Activated CD4-positive, alpha-beta T cell treated with anti-CD3 and anti-CD28 coated beads, Interleukin-2, amount 10 ng/mL, durations not matched to agents 24 days and 14 days (primary cell): ENCODE data around the gene NDUFA7. TPM values are rescaled to one million over a fixed set of nuclear protein-coding genes. Genes with fewer than 3 reads are reported as not detected.
A peak's percentile ranks its signal among the peaks of the same experiment; 100 is the strongest.
"Not testable (repeated sequence)": the region's sequence is repeated elsewhere in the genome, so short reads cannot be mapped to it uniquely, and the experiment has no call there.

Experiments
- DNase-seq: peaks from one replicate; pipeline ENCODE4 v3.0.0; 2022
- H3K27ac Mint-ChIP-seq: one replicate; pipeline ENCODE4 v1.8.0; 2022; ENCODE audit warnings: mild to moderate bottlenecking, mixed read lengths
- H3K27me3 Mint-ChIP-seq: one replicate; pipeline ENCODE4 v1.8.0; 2022; ENCODE audit warnings: mixed read lengths
- H3K36me3 Mint-ChIP-seq: one replicate; pipeline ENCODE4 v1.8.0; 2022; ENCODE audit warnings: low read depth, mild to moderate bottlenecking, mixed read lengths
- H3K4me1 Mint-ChIP-seq: one replicate; pipeline ENCODE4 v1.8.0; 2021; ENCODE audit warnings: mixed read lengths
- H3K4me3 Mint-ChIP-seq: one replicate; pipeline ENCODE4 v1.8.0; 2022; ENCODE audit warnings: mild to moderate bottlenecking, moderate library complexity, mixed read lengths
- H3K9me3 Mint-ChIP-seq: one replicate; pipeline ENCODE4 v1.8.0; 2021; ENCODE audit warnings: mixed read lengths
- intact Hi-C: fragments of 100-400 bp; cut with micrococcal nuclease; formaldehyde crosslinking; loops from one replicate; pipeline ENCODE4 v1.15.1; 2023
- total RNA-seq: library from RNA; stranded (reverse); gene quantifications from 2 replicates; pipeline ENCODE4 v1.2.3, GENCODE V29; 2022

NDUFA7 gene
- total RNA-seq, 1 donor from 2014 or later: 54.3 TPM

DNA sequence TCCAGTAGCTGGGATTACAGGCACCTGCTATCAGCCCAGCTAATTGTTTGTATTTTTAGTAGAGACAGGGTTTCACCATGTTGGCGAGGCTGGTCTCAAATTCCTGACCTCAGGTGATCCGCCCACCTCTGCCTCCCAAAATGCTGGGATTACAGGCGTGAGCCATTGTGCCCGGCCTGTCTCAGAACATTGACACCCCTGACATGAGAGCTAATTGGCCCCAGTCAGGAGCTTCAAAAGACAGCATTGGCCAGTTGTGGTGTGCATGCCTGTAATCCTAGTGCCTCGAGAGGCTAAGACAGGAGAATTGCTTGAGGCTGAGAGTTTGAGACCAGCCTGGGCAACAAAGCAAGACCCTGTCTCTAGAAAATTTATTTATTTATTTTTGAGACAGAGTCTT, 31.7 kb upstream of the NDUFA7 start:
- Mint-ChIP-seq H3K4me1 (peaks cover 13% of the 10 kb centered on the region), H3K27me3 (peaks cover 23% of the 10 kb centered on the region)
- intact Hi-C loops: loop anchor here (5.0 kb wide), 2 partner anchors 154 to 224 kb away; partner anchors contain the start of gene MYO1F
- not testable (repeated sequence) for H3K36me3 Mint-ChIP-seq, DNase-seq, H3K27ac Mint-ChIP-seq, H3K9me3 Mint-ChIP-seq, H3K4me3 Mint-ChIP-seq

GRCh38 chr19:8352134-8352827, 31.1 kb upstream of the NDUFA7 start:
- Mint-ChIP-seq H3K27ac (no peak overlapping the region), H3K9me3 (no peaks in the 10 kb centered on the region), H3K27me3 (peaks cover 23% of the 10 kb centered on the region), H3K4me1 (peaks cover 13% of the 10 kb centered on the region), H3K36me3 (no peaks in the 10 kb centered on the region), H3K4me3 (peak overlapping the region; percentile 19)
- no peak for DNase-seq
- intact Hi-C loops: loop anchor here (5.0 kb wide), 2 partner anchors 155 to 225 kb away; partner anchors contain the start of gene MYO1F

- H3K27ac Mint-ChIP-seq, H3K4me1 Mint-ChIP-seq, H3K4me3 Mint-ChIP-seq, DNase-seq, H3K9me3 Mint-ChIP-seq, H3K36me3 Mint-ChIP-seq: not testable (repeated sequence)
- intact Hi-C loops: loop anchor here (5.0 kb wide), 2 partner anchors 158 to 228 kb away; partner anchors contain the start of gene MYO1F
- peaks cover 24% of the 10 kb centered on the region for H3K27me3 Mint-ChIP-seq
These were observed 28.6 kb upstream of the NDUFA7 start for GRCh38 chr19:8349629-8350372.

- Mint-ChIP-seq H3K9me3 (no peaks in the 10 kb centered on the region), H3K27me3 (peaks cover 27% of the 10 kb centered on the region), H3K4me1 (peaks cover 9% of the 10 kb centered on the region), H3K36me3 (no peaks in the 10 kb centered on the region), H3K27ac (no peak overlapping the region), H3K4me3 (peak overlapping the region; percentile 76)
- no peak for DNase-seq
- intact Hi-C loops: no loop called here
These were observed 22.3 kb upstream of the NDUFA7 start for GRCh38 chr19:8343483-8343844.

- peak within 1 kb of the TSS; percentile 76 for H3K4me3 Mint-ChIP-seq
- H3K36me3 Mint-ChIP-seq: no peaks in the 10 kb centered on the region
- peak; percentile 96 for DNase-seq
- H3K4me1 Mint-ChIP-seq: peaks cover 9% of the 10 kb centered on the region
- no peaks in the 10 kb centered on the region for H3K9me3 Mint-ChIP-seq
- H3K27ac Mint-ChIP-seq: peak within 1 kb of the TSS; percentile 20
- H3K27me3 Mint-ChIP-seq: peaks cover 31% of the 10 kb centered on the region
- intact Hi-C loops: no loop called here
These were observed 21.7 kb upstream of the NDUFA7 start, which contains the start of gene KANK3 for GRCh38 chr19:8342684-8343482. Gene KANK3, minus strand, starts transcription at chr19:8343262. Its CDS starts 5,434 bp downstream, at chr19:8337828.

- H3K4me1 Mint-ChIP-seq: peaks cover 9% of the 10 kb centered on the region
- no peak overlapping the region for H3K27ac Mint-ChIP-seq
- DNase-seq: no peak
- no peak overlapping the region for H3K4me3 Mint-ChIP-seq
- H3K9me3 Mint-ChIP-seq: no peaks in the 10 kb centered on the region
- no peaks in the 10 kb centered on the region for H3K36me3 Mint-ChIP-seq
- intact Hi-C loops: no loop called here
- peaks cover 35% of the 10 kb centered on the region for H3K27me3 Mint-ChIP-seq
These were observed 21.1 kb upstream of the NDUFA7 start for GRCh38 chr19:8342316-8342683.

DNA sequence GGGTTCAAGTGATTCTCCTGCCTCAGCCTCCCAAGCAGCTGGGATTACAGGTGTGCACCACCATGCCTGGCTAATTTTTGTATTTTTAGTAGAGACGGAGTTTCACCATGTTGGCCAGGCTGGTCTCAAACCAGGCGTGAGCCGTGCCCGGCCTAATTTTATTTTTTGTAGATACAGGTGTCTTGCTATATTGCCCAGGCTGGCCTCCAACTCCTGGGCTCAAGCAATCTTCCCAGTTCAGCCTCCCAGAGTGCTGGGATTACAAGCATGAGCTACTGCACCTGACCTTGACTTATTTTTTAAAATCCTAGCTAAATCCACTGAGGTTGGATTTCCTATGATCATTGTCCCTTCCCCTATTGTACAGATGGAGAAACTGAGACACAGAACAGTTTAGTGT, 20.3 kb upstream of the NDUFA7 start:
- intact Hi-C loops, H3K27ac Mint-ChIP-seq, H3K9me3 Mint-ChIP-seq, H3K4me3 Mint-ChIP-seq, DNase-seq, H3K36me3 Mint-ChIP-seq: not testable (repeated sequence)
- H3K4me1 Mint-ChIP-seq: peaks cover 11% of the 10 kb centered on the region
- H3K27me3 Mint-ChIP-seq: peaks cover 39% of the 10 kb centered on the region

DNA sequence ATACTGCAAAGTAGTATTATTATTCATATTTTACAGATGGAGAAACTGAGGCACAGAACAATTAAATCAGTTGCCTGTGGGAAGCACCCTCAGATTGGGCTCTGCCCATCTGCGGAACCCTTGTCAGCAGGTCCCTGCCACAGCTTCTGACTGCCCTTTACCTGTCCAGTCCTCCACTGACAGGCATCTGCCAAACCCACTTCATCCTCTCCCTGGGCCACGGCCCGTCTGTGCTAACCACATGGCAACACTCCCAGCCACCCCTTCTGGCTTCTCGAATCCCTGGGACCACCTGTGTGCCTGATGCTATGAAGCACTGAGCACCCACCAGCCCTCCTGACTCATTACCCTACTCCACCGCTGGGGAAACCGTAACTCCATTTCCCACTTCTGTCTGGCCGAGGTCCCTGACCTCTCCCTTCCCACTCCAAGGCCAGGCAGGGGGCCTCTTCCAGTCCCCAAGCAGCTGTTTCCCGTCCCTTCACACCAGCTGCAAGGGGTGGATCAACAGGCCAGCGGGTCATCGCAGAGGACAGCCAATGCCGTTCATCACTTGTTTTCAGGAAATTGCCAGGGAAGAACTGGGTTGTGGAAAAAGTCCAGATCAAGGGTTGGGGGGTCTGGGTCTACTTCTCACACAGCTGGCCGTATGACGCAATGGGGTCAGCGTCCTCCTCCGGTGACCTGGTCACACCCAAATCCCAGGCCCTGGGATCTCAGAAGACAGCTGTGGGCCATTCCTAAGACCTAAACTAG, 19.3 kb upstream of the NDUFA7 start:
- Mint-ChIP-seq H3K36me3 (no peaks in the 10 kb centered on the region), H3K4me3 (no peak overlapping the region), H3K27me3 (peaks cover 47% of the 10 kb centered on the region), H3K9me3 (no peaks in the 10 kb centered on the region), H3K4me1 (peaks cover 14% of the 10 kb centered on the region), H3K27ac (no peak overlapping the region)
- intact Hi-C loops: no loop called here
- no peak for DNase-seq

DNA sequence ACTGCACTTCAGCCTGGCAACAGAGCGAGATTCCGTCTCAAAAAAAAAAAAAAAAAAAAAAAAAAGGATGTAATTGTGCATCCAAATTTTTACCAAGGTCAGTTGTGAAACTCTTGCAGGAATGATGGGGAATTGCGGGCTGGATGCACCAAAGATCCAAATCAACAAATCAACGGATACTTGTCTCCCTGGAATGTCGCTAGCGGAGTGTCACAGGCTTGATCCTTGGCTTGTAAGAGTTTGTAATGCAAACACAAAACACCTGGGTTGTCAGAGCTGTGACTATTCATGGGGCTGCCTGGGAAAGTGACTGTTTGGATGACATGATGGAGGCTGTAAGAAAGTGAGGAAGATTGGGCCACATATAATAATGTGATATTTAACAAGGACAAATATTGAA, 17.7 kb upstream of the NDUFA7 start:
- no peak overlapping the region for H3K27ac Mint-ChIP-seq
- H3K9me3 Mint-ChIP-seq: no peaks in the 10 kb centered on the region
- no peaks in the 10 kb centered on the region for H3K36me3 Mint-ChIP-seq
- H3K4me3 Mint-ChIP-seq: no peak overlapping the region
- intact Hi-C loops: no loop called here
- H3K27me3 Mint-ChIP-seq: peaks cover 48% of the 10 kb centered on the region
- DNase-seq: no peak
- H3K4me1 Mint-ChIP-seq: peaks cover 14% of the 10 kb centered on the region

- Mint-ChIP-seq H3K27me3 (peaks cover 48% of the 10 kb centered on the region), H3K27ac (no peak overlapping the region), H3K9me3 (no peaks in the 10 kb centered on the region), H3K4me3 (no peak overlapping the region), H3K4me1 (peaks cover 10% of the 10 kb centered on the region), H3K36me3 (no peaks in the 10 kb centered on the region)
- DNase-seq: no peak
- intact Hi-C loops: no loop called here
These were observed 16.6 kb upstream of the NDUFA7 start for GRCh38 chr19:8337728-8338127.

DNA sequence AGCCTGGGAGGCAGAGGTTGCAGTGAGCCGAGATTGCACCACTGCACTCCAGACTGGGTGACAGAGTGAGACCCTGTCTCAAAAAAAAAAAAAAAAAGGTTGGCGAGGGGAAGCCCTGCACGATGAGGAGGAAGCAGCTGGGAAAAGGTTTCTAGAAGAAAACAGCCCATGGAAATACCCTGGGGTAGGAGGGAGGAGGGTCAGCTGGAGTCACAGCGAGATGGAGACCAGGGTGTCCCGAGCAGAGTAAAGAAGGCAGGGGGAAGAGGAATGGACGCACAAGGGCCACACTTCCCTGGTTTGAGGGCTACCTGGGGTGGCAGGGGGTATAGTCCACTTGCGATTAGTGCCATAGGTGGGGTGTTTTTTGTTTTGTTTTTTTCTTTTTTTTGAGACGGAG, 15.5 kb upstream of the NDUFA7 start:
- no peak for DNase-seq
- H3K27ac Mint-ChIP-seq: no peak overlapping the region
- no peaks in the 10 kb centered on the region for H3K36me3 Mint-ChIP-seq
- H3K4me1 Mint-ChIP-seq: peaks cover 8% of the 10 kb centered on the region
- intact Hi-C loops: no loop called here
- H3K4me3 Mint-ChIP-seq: no peak overlapping the region
- peaks cover 47% of the 10 kb centered on the region for H3K27me3 Mint-ChIP-seq
- no peaks in the 10 kb centered on the region for H3K9me3 Mint-ChIP-seq

DNA sequence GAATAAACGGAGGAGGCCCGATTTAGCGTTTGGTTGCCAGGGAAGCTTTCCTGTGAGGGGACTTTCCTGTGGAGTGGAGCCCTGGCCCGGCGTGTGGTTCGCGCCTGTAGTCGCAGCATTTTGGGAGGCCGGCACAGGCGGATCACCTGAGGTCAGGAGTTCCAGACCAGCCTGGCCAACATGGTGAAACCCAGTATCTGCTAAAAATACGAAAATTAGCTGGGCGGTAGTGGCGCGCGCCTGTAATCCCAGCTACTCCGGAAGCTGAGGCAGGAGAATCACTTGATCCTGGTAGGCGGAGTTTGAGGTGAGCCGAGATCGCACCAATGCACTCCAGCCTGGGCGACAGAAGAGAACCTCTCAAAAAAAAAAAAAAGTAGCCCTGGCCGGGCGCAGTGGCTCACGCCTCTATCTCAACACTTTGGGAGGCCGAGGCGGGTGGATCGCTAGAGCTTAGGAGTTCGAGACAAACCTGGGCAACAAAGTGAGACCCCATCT, 14.9 kb upstream of the NDUFA7 start:
- H3K9me3 Mint-ChIP-seq: no peaks in the 10 kb centered on the region
- no peak for DNase-seq
- H3K4me3 Mint-ChIP-seq: peak overlapping the region; percentile 53
- no peak overlapping the region for H3K27ac Mint-ChIP-seq
- H3K36me3 Mint-ChIP-seq: no peaks in the 10 kb centered on the region
- peaks cover 7% of the 10 kb centered on the region for H3K4me1 Mint-ChIP-seq
- H3K27me3 Mint-ChIP-seq: peaks cover 47% of the 10 kb centered on the region
- intact Hi-C loops: no loop called here

GRCh38 chr19:8335343-8336071, 14.3 kb upstream of the NDUFA7 start:
- DNase-seq: peak; percentile 77
- H3K4me3 Mint-ChIP-seq: peak overlapping the region; percentile 53
- H3K27ac Mint-ChIP-seq: no peak overlapping the region
- H3K36me3 Mint-ChIP-seq: no peaks in the 10 kb centered on the region
- intact Hi-C loops: no loop called here
- H3K4me1 Mint-ChIP-seq: peaks cover 7% of the 10 kb centered on the region
- H3K27me3 Mint-ChIP-seq: peaks cover 43% of the 10 kb centered on the region
- no peaks in the 10 kb centered on the region for H3K9me3 Mint-ChIP-seq
